ENCODE measurements around the gene ANKRD18A.

The ANKRD18A gene

DNA sequence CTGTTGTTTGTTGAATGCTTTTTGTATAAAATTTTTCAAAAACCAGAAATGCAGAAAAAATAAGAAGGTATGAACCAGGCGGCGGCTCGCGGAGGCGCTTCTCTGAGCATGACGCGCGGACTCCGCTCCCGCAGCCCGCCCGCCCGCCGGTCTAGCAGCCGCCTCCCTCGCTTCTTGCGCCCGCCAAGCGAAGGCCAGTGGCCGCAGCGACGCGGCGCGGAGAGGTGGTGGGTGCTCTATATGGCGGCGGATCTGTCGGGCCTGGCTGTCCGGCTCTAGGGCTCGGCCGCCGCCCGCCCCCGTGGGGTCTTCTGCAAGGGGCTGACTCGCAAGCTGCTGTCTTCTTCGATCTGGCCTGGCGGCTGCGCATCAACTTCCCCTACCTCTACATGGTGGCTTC is 93.8 kb downstream of the ANKRD18A start:
- DNase-seq: no peak

DNA sequence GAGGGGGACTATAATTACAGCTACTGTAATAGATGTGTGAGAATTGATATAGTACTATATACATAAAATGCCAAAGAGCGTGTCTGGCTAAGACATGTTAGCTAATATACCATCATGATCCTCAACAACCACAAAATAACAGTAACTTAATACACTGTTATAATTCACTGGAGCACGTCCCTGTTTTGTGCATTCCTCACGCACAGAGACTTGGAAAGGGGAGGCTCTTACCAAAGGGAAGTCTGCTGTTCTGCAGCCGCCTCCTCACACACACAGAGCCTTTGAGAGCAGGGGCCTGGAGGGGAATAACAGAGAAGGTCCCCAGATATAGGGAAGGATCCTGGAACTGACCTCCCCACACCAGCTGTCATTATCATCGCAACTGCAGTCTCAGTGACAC is 97.3 kb downstream of the ANKRD18A start:
- DNase-seq: no peak

DNA sequence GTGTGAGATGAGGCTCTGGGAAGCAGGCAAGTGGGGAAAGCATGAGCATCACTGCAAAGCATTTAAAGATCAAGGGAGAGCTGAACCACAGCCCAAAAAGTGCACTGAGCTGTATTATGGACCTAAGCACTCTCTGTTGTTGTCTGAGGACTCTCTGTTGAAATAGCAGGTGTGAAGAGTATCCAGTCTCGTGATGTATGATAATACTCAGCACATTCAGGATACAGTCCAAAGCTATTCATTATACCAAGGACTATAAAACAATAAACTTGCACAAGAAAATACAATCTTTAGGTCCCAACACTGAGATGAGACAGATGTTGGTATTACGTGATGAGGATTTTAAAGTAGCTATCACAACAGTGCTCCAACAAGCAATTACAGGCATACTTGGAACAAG is 98.6 kb downstream of the ANKRD18A start:
- no peak for DNase-seq
